HEK293T (cell line): Measurements from ENCODE around the gene ZNF138.

ENCODE experiments used
- BHLHE40 ChIP-seq: fragments of 450-650 bp; IDR thresholded peaks from 2 replicates; pipeline ENCODE4 v1.6.1; 2016; ENCODE audit warnings: mild to moderate bottlenecking, moderate library complexity, borderline replicate concordance
- CTBP1 ChIP-seq: fragments of 450-650 bp; IDR thresholded peaks from 2 replicates; pipeline ENCODE4 v1.6.1; 2016; ENCODE audit warnings: borderline replicate concordance
- FOXA1 ChIP-seq: fragments of 450-650 bp; IDR thresholded peaks from 2 replicates; pipeline ENCODE4 v1.6.1; 2016; ENCODE audit warnings: mild to moderate bottlenecking
- FOXM1 ChIP-seq: fragments of 450-650 bp; IDR thresholded peaks from 2 replicates; pipeline ENCODE4 v1.6.1; 2017; ENCODE audit warnings: mild to moderate bottlenecking, borderline replicate concordance
- HDGF ChIP-seq: fragments of 450-650 bp; IDR thresholded peaks from 2 replicates; pipeline ENCODE4 v1.6.1; 2017; ENCODE audit warnings: antibody characterized with exemption, borderline replicate concordance
- SP1 ChIP-seq: fragments of 450-650 bp; IDR thresholded peaks from 2 replicates; pipeline ENCODE4 v1.6.1; 2017
- SUZ12 ChIP-seq: fragments of 450-650 bp; IDR thresholded peaks from 2 replicates; pipeline ENCODE4 v1.6.1; 2016; ENCODE audit warnings: mild to moderate bottlenecking
- TARDBP ChIP-seq: fragments of 450-650 bp; IDR thresholded peaks from 2 replicates; pipeline ENCODE4 v1.6.1; 2016
- ZNF384 ChIP-seq: fragments of 450-650 bp; IDR thresholded peaks from 2 replicates; pipeline ENCODE4 v1.6.1; 2016

GRCh38 chr7:64869121-64869725, 75.0 kb downstream of the ZNF138 start:
- TF ChIP-seq BHLHE40: no peak
- TF ChIP-seq HDGF: no peak
- TF ChIP-seq FOXM1: no peak
- no peak for TF ChIP-seq SP1
- no peak for TF ChIP-seq TARDBP
- TF ChIP-seq SUZ12: no peak
- TF ChIP-seq ZNF384: no peak
- TF ChIP-seq FOXA1: no peak
- no peak for TF ChIP-seq CTBP1
